Mucosa of stomach (tissue), 1 donor: ENCODE data around the gene XKR7.

Experiments used
- H3K27me3 ChIP-seq: one replicate; pipeline ENCODE4 v1.7.0; 2013; ENCODE audit warnings: mild to moderate bottlenecking, low read length; ENCODE audit not compliant: control insufficient read depth, insufficient read depth
- H3K36me3 ChIP-seq: one replicate; pipeline ENCODE4 v1.7.0; 2013; ENCODE audit warnings: low read length; ENCODE audit not compliant: control insufficient read depth, insufficient read depth
- H3K4me1 ChIP-seq: one replicate; pipeline ENCODE4 v1.7.0; 2013; ENCODE audit warnings: mild to moderate bottlenecking, low read length; ENCODE audit not compliant: control insufficient read depth, insufficient read depth
- H3K4me3 ChIP-seq: one replicate; pipeline ENCODE4 v1.7.0; 2013; ENCODE audit warnings: low read length
- H3K9ac ChIP-seq: one replicate; pipeline ENCODE4 v1.7.0; 2013; ENCODE audit warnings: mild to moderate bottlenecking, low read length, moderate library complexity
- H3K9me3 ChIP-seq: one replicate; pipeline ENCODE4 v1.7.0; 2013; ENCODE audit warnings: mild to moderate bottlenecking, low read length, moderate library complexity; ENCODE audit not compliant: control insufficient read depth
- donor health status: Pancreatic carcinoma.

Gene XKR7

GRCh38 chr20:32040142-32040953 is 72.4 kb downstream of the XKR7 start:
- Histone ChIP-seq H3K36me3 (no peaks in the 10 kb centered on the region), H3K27me3 (peaks cover under 1% of the 10 kb centered on the region), H3K4me3 (no peak overlapping the region), H3K9me3 (no peaks in the 10 kb centered on the region), H3K4me1 (no peaks in the 10 kb centered on the region), H3K9ac (no peak overlapping the region)

- Histone ChIP-seq H3K9ac (no peak overlapping the region), H3K9me3 (no peaks in the 10 kb centered on the region), H3K4me3 (no peak overlapping the region), H3K4me1 (no peaks in the 10 kb centered on the region), H3K36me3 (no peaks in the 10 kb centered on the region), H3K27me3 (peaks cover 8% of the 10 kb centered on the region)
Observed at GRCh38 chr20:32045999-32046398, 78.0 kb downstream of the XKR7 start.

- peaks cover 6% of the 10 kb centered on the region for H3K4me1 ChIP-seq
- no peak overlapping the region for H3K4me3 ChIP-seq
- peaks cover 36% of the 10 kb centered on the region for H3K27me3 ChIP-seq
- no peak overlapping the region for H3K9ac ChIP-seq
- H3K9me3 ChIP-seq: no peaks in the 10 kb centered on the region
- H3K36me3 ChIP-seq: no peaks in the 10 kb centered on the region
Observed at GRCh38 chr20:32050324-32050841, 82.4 kb downstream of the XKR7 start.

- H3K27me3 ChIP-seq: peaks cover 36% of the 10 kb centered on the region
- no peak overlapping the region for H3K9ac ChIP-seq
- peaks cover 6% of the 10 kb centered on the region for H3K4me1 ChIP-seq
- H3K36me3 ChIP-seq: no peaks in the 10 kb centered on the region
- no peaks in the 10 kb centered on the region for H3K9me3 ChIP-seq
- H3K4me3 ChIP-seq: no peak overlapping the region
Observed at GRCh38 chr20:32050851-32051556, 83.1 kb downstream of the XKR7 start.

- H3K9me3 ChIP-seq: no peaks in the 10 kb centered on the region
- H3K27me3 ChIP-seq: peaks cover 36% of the 10 kb centered on the region
- H3K4me3 ChIP-seq: no peak overlapping the region
- peaks cover 6% of the 10 kb centered on the region for H3K4me1 ChIP-seq
- no peak overlapping the region for H3K9ac ChIP-seq
- no peaks in the 10 kb centered on the region for H3K36me3 ChIP-seq
Observed at GRCh38 chr20:32051720-32052089, 83.8 kb downstream of the XKR7 start.

- H3K9ac ChIP-seq: peak within 1 kb of the TSS; percentile 39
- H3K27me3 ChIP-seq: peaks cover 36% of the 10 kb centered on the region
- no peaks in the 10 kb centered on the region for H3K36me3 ChIP-seq
- peaks cover 6% of the 10 kb centered on the region for H3K4me1 ChIP-seq
- no peaks in the 10 kb centered on the region for H3K9me3 ChIP-seq
- no peak within 1 kb of the TSS for H3K4me3 ChIP-seq
Observed at GRCh38 chr20:32052090-32052777, 84.3 kb downstream of the XKR7 start, which contains the start of gene HCK. TSS of gene HCK (plus strand) at chr20:32052242.

GRCh38 chr20:32052778-32053362 is 84.9 kb downstream of the XKR7 start:
- Histone ChIP-seq H3K27me3 (peaks cover 36% of the 10 kb centered on the region), H3K9me3 (no peaks in the 10 kb centered on the region), H3K4me1 (peaks cover 6% of the 10 kb centered on the region), H3K9ac (peak overlapping the region; percentile 39), H3K36me3 (no peaks in the 10 kb centered on the region), H3K4me3 (no peak overlapping the region)
